Astrocyte (in vitro differentiated cells and primary cell): ENCODE measurements around the gene CD63. TPM values are rescaled to one million over a fixed set of nuclear protein-coding genes. Genes with fewer than 3 reads are reported as not detected.

ENCODE experiments used
- DNase-seq: peaks from one replicate; pipeline ENCODE4 v3.0.0-alpha.2; 2010; ENCODE audit warnings: low read depth
- FAIRE-seq: peaks from 2 replicates; lab custom pipeline; 2011; peaks lifted over from hg19 to GRCh38; lab: Jason Lieb, UNC
- H2AFZ ChIP-seq: 2 replicates; pipeline ENCODE4 v1.6.0; 2012; ENCODE audit warnings: low read depth, low read length, inconsistent platforms
- H3K27ac ChIP-seq: 2 replicates; pipeline ENCODE4 v1.5.1; 2011; ENCODE audit warnings: low read depth, low read length, inconsistent platforms
- H3K27me3 ChIP-seq: 2 replicates; pipeline ENCODE4 v1.6.0; 2011; ENCODE audit warnings: low read length, inconsistent platforms; ENCODE audit not compliant: insufficient read depth
- H3K36me3 ChIP-seq: 2 replicates; pipeline ENCODE4 v1.5.1; 2011; ENCODE audit warnings: low read length, inconsistent platforms; ENCODE audit not compliant: insufficient read depth
- H3K4me1 ChIP-seq: 2 replicates; pipeline ENCODE4 v1.5.1; 2011; ENCODE audit warnings: low read length, inconsistent platforms; ENCODE audit not compliant: insufficient read depth
- H3K4me2 ChIP-seq: 2 replicates; pipeline ENCODE4 v1.6.0; 2012; ENCODE audit warnings: low read length, inconsistent platforms
- H3K4me3 ChIP-seq: 2 replicates; pipeline ENCODE4 v1.5.1; 2011; ENCODE audit warnings: low read depth, mild to moderate bottlenecking, low read length, inconsistent platforms; ENCODE audit not compliant: insufficient read depth
- H3K79me2 ChIP-seq: 2 replicates; pipeline ENCODE4 v1.6.0; 2012; ENCODE audit warnings: mild to moderate bottlenecking, low read length, inconsistent platforms; ENCODE audit not compliant: insufficient read depth
- H3K9ac ChIP-seq: 2 replicates; pipeline ENCODE4 v1.6.0; 2012; ENCODE audit warnings: mild to moderate bottlenecking, low read length, inconsistent platforms
- H3K9me3 ChIP-seq: 2 replicates; pipeline ENCODE4 v1.5.1; 2012; ENCODE audit warnings: low read depth, mild to moderate bottlenecking, low read length, inconsistent platforms; ENCODE audit not compliant: insufficient read depth
- H4K20me1 ChIP-seq: 2 replicates; pipeline ENCODE4 v1.6.0; 2012; ENCODE audit warnings: low read length, inconsistent platforms; ENCODE audit not compliant: insufficient read depth
- H3K27ac Mint-ChIP-seq: one replicate; pipeline ENCODE4 v1.8.0; 2021; ENCODE audit warnings: mild to moderate bottlenecking, mixed read lengths; ENCODE audit not compliant: unreplicated experiment
- H3K27me3 Mint-ChIP-seq: one replicate; pipeline ENCODE4 v1.8.0; 2021; ENCODE audit warnings: low read depth, mixed read lengths; ENCODE audit not compliant: unreplicated experiment
- H3K36me3 Mint-ChIP-seq: one replicate; pipeline ENCODE4 v1.8.0; 2021; ENCODE audit warnings: low read depth, mixed read lengths; ENCODE audit not compliant: unreplicated experiment
- H3K4me1 Mint-ChIP-seq: one replicate; pipeline ENCODE4 v1.8.0; 2021; ENCODE audit warnings: low read depth, mixed read lengths; ENCODE audit not compliant: unreplicated experiment
- H3K4me3 Mint-ChIP-seq: one replicate; pipeline ENCODE4 v1.8.0; 2021; ENCODE audit warnings: mild to moderate bottlenecking, moderate library complexity, mixed read lengths; ENCODE audit not compliant: unreplicated experiment
- H3K9me3 Mint-ChIP-seq: one replicate; pipeline ENCODE4 v1.8.0; 2021; ENCODE audit warnings: mild to moderate bottlenecking, mixed read lengths; ENCODE audit not compliant: unreplicated experiment
- CTCF ChIP-seq: IDR thresholded peaks from 2 replicates; pipeline ENCODE4 v1.5.1; 2011; ENCODE audit warnings: low read depth, mild to moderate bottlenecking, inconsistent platforms, low read length, moderate library complexity; ENCODE audit not compliant: insufficient read depth
- EZH2 ChIP-seq: IDR thresholded peaks from 2 replicates; pipeline ENCODE4 v1.6.1; 2012; ENCODE audit warnings: mild to moderate bottlenecking, low read length, inconsistent platforms; ENCODE audit not compliant: insufficient read depth
- total RNA-seq: library from RNA; stranded (reverse); gene quantifications from 2 replicates; pipeline ENCODE4 v1.2.1, GENCODE V29; 2021

The CD63 gene
- total RNA-seq, 1 donor from 2014 or later = 1,014 TPM

- Mint-ChIP-seq H3K9me3 (no peaks in the 10 kb centered on the region), H3K36me3 (no peaks in the 10 kb centered on the region), H3K27me3 (peaks cover 16% of the 10 kb centered on the region), H3K4me1 (peaks cover 43% of the 10 kb centered on the region), H3K4me3 (peak within 1 kb of the TSS; percentile 84), H3K27ac (peak within 1 kb of the TSS; percentile 86)
- no peaks in the 10 kb centered on the region for H3K79me2 ChIP-seq
- TF ChIP-seq EZH2 (no peak), CTCF (no peak)
- no peak for FAIRE-seq
- peak within 1 kb of the TSS; percentile 78 for H3K4me3 ChIP-seq
- peak within 1 kb of the TSS; percentile 88 for H3K9ac ChIP-seq
- H3K4me1 ChIP-seq = peaks cover 68% of the 10 kb centered on the region
- peak; percentile 85 for DNase-seq
- H3K27ac ChIP-seq = peak within 1 kb of the TSS; percentile 92
- H2AFZ ChIP-seq = peak within 1 kb of the TSS; percentile 94
- no peaks in the 10 kb centered on the region for H3K36me3 ChIP-seq
- peaks cover 3% of the 10 kb centered on the region for H4K20me1 ChIP-seq
- no peaks in the 10 kb centered on the region for H3K27me3 ChIP-seq
- peak within 1 kb of the TSS; percentile 87 for H3K4me2 ChIP-seq
- no peaks in the 10 kb centered on the region for H3K9me3 ChIP-seq
These were observed 12.8 kb downstream of the CD63 start, which contains the start of gene BLOC1S1 for GRCh38 chr12:55715833-55716581. Gene BLOC1S1 (plus strand): TSS chr12:55716046. CDS start chr12:55716052, 6 bp downstream.

GRCh38 chr12:55715169-55715764, 13.5 kb downstream of the CD63 start:
- DNase-seq = peak; percentile 49
- Histone ChIP-seq H3K4me1 (peaks cover 61% of the 10 kb centered on the region), H3K9ac (peak overlapping the region; percentile 88), H3K27ac (peak overlapping the region; percentile 92), H3K27me3 (no peaks in the 10 kb centered on the region), H3K4me3 (peak overlapping the region; percentile 78), H3K4me2 (peak overlapping the region; percentile 87), H3K36me3 (no peaks in the 10 kb centered on the region), H2AFZ (peak overlapping the region; percentile 94), H3K79me2 (no peaks in the 10 kb centered on the region), H4K20me1 (no peaks in the 10 kb centered on the region), H3K9me3 (no peaks in the 10 kb centered on the region)
- TF ChIP-seq CTCF = no peak
- TF ChIP-seq EZH2 = no peak
- Mint-ChIP-seq H3K4me3 (peak overlapping the region; percentile 84), H3K9me3 (no peaks in the 10 kb centered on the region), H3K4me1 (peaks cover 40% of the 10 kb centered on the region), H3K27me3 (peaks cover 18% of the 10 kb centered on the region), H3K27ac (no peak overlapping the region), H3K36me3 (no peaks in the 10 kb centered on the region)
- FAIRE-seq = no peak
